ENCODE measurements around the gene ERGIC1. TPM values are rescaled to one million over a fixed set of nuclear protein-coding genes. Genes with fewer than 3 reads are reported as not detected.
A peak's percentile ranks its signal among the peaks of the same experiment; 100 is the strongest.

ERGIC1 gene
- total and polyA plus RNA-seq, 3 donors from 2014 or later: 89.8 to 100.0 (median 94.1) TPM

DNA sequence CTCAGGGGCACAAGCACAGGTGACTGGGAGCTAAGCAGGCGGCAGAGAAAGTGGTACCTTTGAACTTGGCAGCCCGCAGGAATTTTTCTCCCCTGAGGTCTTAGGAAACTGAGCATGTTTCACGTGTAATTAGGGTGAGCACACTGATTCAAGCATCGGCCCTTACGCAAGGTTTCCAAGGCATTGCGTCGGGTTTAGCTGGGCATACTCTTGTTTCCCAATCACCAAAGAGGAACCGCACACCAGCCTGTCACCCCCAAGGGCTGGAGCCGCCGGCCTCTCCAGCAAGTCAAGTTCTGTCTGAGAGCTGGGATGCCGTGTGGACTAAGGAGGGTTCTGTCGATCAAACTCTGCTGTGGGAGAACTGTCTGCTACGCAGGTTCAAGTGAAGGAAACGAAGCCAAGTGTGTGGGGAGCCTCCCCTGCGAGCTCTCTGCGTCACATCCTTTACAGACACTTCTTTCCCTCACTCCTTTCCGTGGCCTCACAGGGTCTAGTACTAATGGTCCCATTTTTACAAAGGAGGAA lies 53.0 kb downstream of the ERGIC1 start:
- Histone ChIP-seq H3K4me1 (peaks cover 25% of the 10 kb centered on the region), H3K9me3 (no peaks in the 10 kb centered on the region), H3K4me3 (no peak overlapping the region), H3K27ac (peak overlapping the region; percentile 64 to 81), H3K27me3 (no peaks in the 10 kb centered on the region), H3K36me3 (ENCODE audit: low read depth, missing control alignments) (no peaks in the 10 kb centered on the region)
- intact Hi-C loops (cut with DNase I; ENCODE audit: low total_unique reads): no loop called here
- TF ChIP-seq POLR2A (IDR thresholded peaks at IDR 0.05) (no peak), CTCF (IDR thresholded peaks at IDR 0.05) (no peak)
- DNase-seq: peak; percentile 62
- WGBS, 2 donors: 45 to 52% methylated on average over 17 of the region's 17 CpGs

- peak overlapping the region; percentile 64 to 81 for H3K27ac ChIP-seq
- no peaks in the 10 kb centered on the region for H3K36me3 ChIP-seq (ENCODE audit: low read depth, missing control alignments)
- no peak overlapping the region for H3K4me3 ChIP-seq
- no peaks in the 10 kb centered on the region for H3K9me3 ChIP-seq
- TF ChIP-seq POLR2A (IDR thresholded peaks at IDR 0.05) (no peak), CTCF (IDR thresholded peaks at IDR 0.05) (no peak)
- H3K4me1 ChIP-seq: peaks cover 31% of the 10 kb centered on the region
- no peaks in the 10 kb centered on the region for H3K27me3 ChIP-seq
- intact Hi-C loops (cut with DNase I; ENCODE audit: low total_unique reads): no loop called here
- peak; percentile 67 for DNase-seq
- 26 to 39% methylated on average over 8 of the region's 8 CpGs for WGBS, 2 donors
Measured at GRCh38 chr5:172887692-172888091, 53.6 kb downstream of the ERGIC1 start.

- TF ChIP-seq POLR2A (IDR thresholded peaks at IDR 0.05): no peak
- no peak for TF ChIP-seq CTCF (IDR thresholded peaks at IDR 0.05)
- Histone ChIP-seq H3K27ac (no peak overlapping the region), H3K9me3 (no peaks in the 10 kb centered on the region), H3K4me1 (peaks cover 39% of the 10 kb centered on the region), H3K27me3 (no peaks in the 10 kb centered on the region), H3K4me3 (no peak overlapping the region), H3K36me3 (ENCODE audit: low read depth, missing control alignments) (no peaks in the 10 kb centered on the region)
- no peak for DNase-seq
- intact Hi-C loops (cut with DNase I; ENCODE audit: low total_unique reads): no loop called here
- 82 to 83% methylated on average over 6 of the region's 6 CpGs for WGBS, 2 donors
Measured at GRCh38 chr5:172890659-172891058, 56.6 kb downstream of the ERGIC1 start.

DNA sequence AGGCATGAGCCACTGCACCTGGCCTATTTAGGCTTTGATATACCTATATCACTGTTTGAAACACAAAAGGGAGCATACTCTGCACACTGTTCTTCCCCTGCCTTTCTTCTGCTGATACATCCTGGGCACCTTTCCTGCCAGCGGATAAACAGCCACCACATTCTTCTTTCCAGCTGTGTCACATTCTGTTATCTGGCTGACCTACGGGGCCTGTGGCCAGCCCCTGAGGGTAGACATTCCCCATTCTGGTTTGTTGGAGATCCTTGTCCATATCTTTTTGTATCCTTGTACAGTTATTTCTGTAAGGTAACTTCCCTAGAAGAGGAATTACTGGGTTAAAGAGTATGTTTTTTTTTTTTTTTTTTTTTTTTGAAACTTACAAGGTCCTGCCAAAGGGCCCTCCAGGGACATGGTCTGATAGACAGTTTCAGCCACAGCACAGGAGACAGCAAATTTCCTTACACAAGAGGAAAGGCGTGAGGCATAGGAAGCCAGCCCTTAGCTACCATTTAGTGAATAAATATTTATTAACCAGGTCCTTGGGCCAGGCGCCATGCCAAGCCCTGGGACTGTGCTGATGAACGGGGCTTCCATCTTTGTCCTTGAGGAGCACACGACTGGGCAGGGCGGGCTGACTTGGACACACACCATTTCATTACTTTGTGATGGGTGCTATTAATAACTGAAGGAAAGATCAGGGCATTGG lies 57.8 kb downstream of the ERGIC1 start:
- intact Hi-C loops (cut with DNase I; ENCODE audit: low total_unique reads): no loop called here
- 34 to 49% methylated on average over 7 of the region's 7 CpGs for WGBS, 2 donors
- no peak for DNase-seq
- H3K4me1 ChIP-seq: peaks cover 35% of the 10 kb centered on the region
- no peaks in the 10 kb centered on the region for H3K36me3 ChIP-seq (ENCODE audit: low read depth, missing control alignments)
- H3K27me3 ChIP-seq: no peaks in the 10 kb centered on the region
- no peak overlapping the region for H3K4me3 ChIP-seq
- no peak for TF ChIP-seq POLR2A (IDR thresholded peaks at IDR 0.05)
- no peak for TF ChIP-seq CTCF (IDR thresholded peaks at IDR 0.05)
- peak overlapping the region; percentile 61 to 70 for H3K27ac ChIP-seq
- H3K9me3 ChIP-seq: no peaks in the 10 kb centered on the region

GRCh38 chr5:172892713-172893112 lies 58.7 kb downstream of the ERGIC1 start:
- TF ChIP-seq CTCF (IDR thresholded peaks at IDR 0.05): no peak
- TF ChIP-seq POLR2A (IDR thresholded peaks at IDR 0.05): no peak
- Histone ChIP-seq H3K4me3 (no peak overlapping the region), H3K36me3 (ENCODE audit: low read depth, missing control alignments) (no peaks in the 10 kb centered on the region), H3K4me1 (peaks cover 34% of the 10 kb centered on the region), H3K27ac (peak overlapping the region; percentile 61 to 70), H3K27me3 (no peaks in the 10 kb centered on the region), H3K9me3 (no peaks in the 10 kb centered on the region)
- no peak for DNase-seq
- WGBS, 2 donors: 51 to 65% methylated on average over 6 to 7 of the region's 7 CpGs
- intact Hi-C loops (cut with DNase I; ENCODE audit: low total_unique reads): no loop called here

Data from testis (tissue), 3 donors.